Endothelial cell of umbilical vein (primary cell): Measurements from ENCODE around the gene PARD3B. TPM values are rescaled to one million over a fixed set of nuclear protein-coding genes. Genes with fewer than 3 reads are reported as not detected.

ENCODE experiments used
- BruUV-seq: library from RNA; stranded (reverse); fragments of 400-500 nt; replicated peaks from 2 replicates; lab custom pipeline; 2021; lab: Mats Ljungman, UMichigan
- CTCF ChIA-PET: fragments of 300-600, 350-600 bp; sonication (Branson Sonifier 250); formaldehyde crosslinking; loops from one replicate; lab custom pipeline; 2021; ENCODE audit warnings: antibody characterized with exemption, inconsistent platforms; lab: Charles Lee
- POLR2A ChIA-PET: fragments of 300-600, 350-600 bp; sonication (Branson Sonifier 250); formaldehyde crosslinking; loops from one replicate; lab custom pipeline; 2021; ENCODE audit warnings: antibody characterized with exemption, inconsistent platforms; lab: Charles Lee
- DNase-seq: peaks from one replicate; pipeline ENCODE4 v3.0.0-alpha.2; 2011; ENCODE audit warnings: low read depth, low spot score
- FAIRE-seq: peaks from 2 replicates; lab custom pipeline; 2011; peaks lifted over from hg19 to GRCh38; lab: Jason Lieb, UNC
- H2AFZ ChIP-seq: 2 replicates; pipeline ENCODE4 v1.6.0; 2012; ENCODE audit warnings: low read depth, low read length, control low read depth, inconsistent platforms
- H3K27ac ChIP-seq: 2 replicates; pipeline ENCODE4 v1.5.1; 2011; ENCODE audit warnings: low read depth, mild to moderate bottlenecking, control low read depth, low read length, moderate library complexity; ENCODE audit not compliant: insufficient read depth
- H3K27me3 ChIP-seq, 2 experiments: 2 replicates each; pipeline versions ENCODE4 v1.6.0 to v1.6.1; 2011; ENCODE audit warnings: low read length in 2 of 2, mixed read lengths in 1 of 2; ENCODE audit not compliant: control insufficient read depth in 2 of 2, insufficient read depth in 2 of 2
- H3K36me3 ChIP-seq, 2 experiments: 2 replicates in 1 of 2; 3 replicates in 1 of 2; pipeline ENCODE4 v1.5.1; 2011; ENCODE audit warnings: low read length in 2 of 2, mild to moderate bottlenecking in 1 of 2, moderate library complexity in 1 of 2; ENCODE audit not compliant: control insufficient read depth in 2 of 2, insufficient read depth in 2 of 2; ENCODE audit errors: extremely low read depth in 1 of 2
- H3K4me1 ChIP-seq: 3 replicates; pipeline ENCODE4 v1.5.1; 2011; ENCODE audit warnings: mild to moderate bottlenecking, low read length; ENCODE audit not compliant: control insufficient read depth, insufficient read depth; ENCODE audit errors: extremely low read depth
- H3K4me2 ChIP-seq: 2 replicates; pipeline ENCODE4 v1.6.1; 2011; ENCODE audit warnings: low read length, control low read depth, mixed read lengths; ENCODE audit not compliant: insufficient read depth
- H3K4me3 ChIP-seq, 3 experiments: fragments of 200-600 bp in 1 of 3; sonication (generic), shearing (Covaris generic) in 1 of 3; replicated peaks in 1 of 3; 2 replicates each; pipeline ENCODE4 v1.5.1; 2011 to 2016; ENCODE audit warnings: control low read depth in 3 of 3, low read length in 3 of 3, mild to moderate bottlenecking in 2 of 3, inconsistent platforms in 1 of 3, low read depth in 1 of 3, moderate library complexity in 1 of 3; ENCODE audit not compliant: insufficient read depth in 1 of 3
- H3K79me2 ChIP-seq: 2 replicates; pipeline ENCODE4 v1.6.0; 2012; ENCODE audit warnings: low read length, inconsistent platforms; ENCODE audit not compliant: control insufficient read depth, insufficient read depth
- H3K9ac ChIP-seq: replicated peaks from 2 replicates; pipeline ENCODE3; 2011; ENCODE audit warnings: low read length, control low read depth; ENCODE audit not compliant: insufficient read depth; ENCODE audit errors: extremely low read depth
- H3K9me1 ChIP-seq: replicated peaks from 3 replicates; pipeline ENCODE4 v1.6.0; 2011; ENCODE audit warnings: mild to moderate bottlenecking, low read length; ENCODE audit not compliant: control insufficient read depth, insufficient read depth; ENCODE audit errors: extremely low read depth
- H3K9me3 ChIP-seq: replicated peaks from 2 replicates; pipeline ENCODE4 v1.5.1; 2012; ENCODE audit warnings: low read length, inconsistent platforms; ENCODE audit not compliant: control insufficient read depth, insufficient read depth
- H4K20me1 ChIP-seq: replicated peaks from 2 replicates; pipeline ENCODE3; 2011; ENCODE audit warnings: mild to moderate bottlenecking, low read length; ENCODE audit not compliant: control insufficient read depth, insufficient read depth; ENCODE audit errors: extremely low read depth
- EZH2 ChIP-seq: IDR thresholded peaks from 2 replicates; pipeline ENCODE4 v1.6.1; 2012; ENCODE audit warnings: borderline replicate concordance, low read depth, mild to moderate bottlenecking, moderate library complexity, low read length, inconsistent platforms; ENCODE audit not compliant: severe bottlenecking
- FOS ChIP-seq: IDR thresholded peaks from 2 replicates; pipeline ENCODE4 v1.6.1; 2011; ENCODE audit warnings: mild to moderate bottlenecking, low read length, moderate library complexity, borderline replicate concordance; ENCODE audit not compliant: insufficient read depth
- GATA2 ChIP-seq: IDR thresholded peaks from 2 replicates; pipeline ENCODE4 v1.7.0; 2011; ENCODE audit warnings: low read depth, mild to moderate bottlenecking, moderate library complexity, mixed read lengths, low read length; ENCODE audit not compliant: insufficient read length, insufficient read depth
- JUN ChIP-seq: IDR thresholded peaks from 2 replicates; pipeline ENCODE4 v1.6.1; 2011; ENCODE audit warnings: borderline replicate concordance, low read depth; ENCODE audit not compliant: insufficient read length, insufficient read depth
- MYC ChIP-seq: IDR thresholded peaks from one replicate; pipeline ENCODE4 v1.6.1; 2011; ENCODE audit warnings: mild to moderate bottlenecking, low read depth, low read length
- POLR2A ChIP-seq: IDR thresholded peaks from 2 replicates; pipeline ENCODE4 v1.6.1; 2012; ENCODE audit warnings: low read depth, mild to moderate bottlenecking, control low read depth, low read length
- POLR2AphosphoS5 ChIP-seq: IDR thresholded peaks from 2 replicates; pipeline ENCODE4 v1.6.1; 2012; ENCODE audit warnings: low read depth, mild to moderate bottlenecking, control low read depth, low read length, moderate library complexity; ENCODE audit not compliant: insufficient read depth
- dilution Hi-C: fragments of 300-500 bp; cut with MboI; formaldehyde crosslinking; loops from one replicate; pipeline ENCODE4 v1.15.0; 2019; ENCODE audit warnings: low sequenced_read_pairs; ENCODE audit not compliant: extremely low pct_ligation_motif_present
- intact Hi-C: fragments of 100-400 bp; cut with micrococcal nuclease; formaldehyde crosslinking; loops from one replicate; pipeline ENCODE4 v1.10.0; 2022
- polyA plus RNA-seq, 4 experiments: library from polyadenylated mRNA; depleted of rRNA in 3 of 4; stranded (reverse) in 3 of 4; unstranded in 1 of 4; fragments of >200 nt; gene quantifications; 2 replicates each; pipeline versions ENCODE4 v1.2.1 to v1.2.3, GENCODE V29; 2011 to 2012; ENCODE audit warnings: missing spikeins in 1 of 4
- total RNA-seq: library from RNA; stranded (reverse); gene quantifications from 2 replicates; pipeline ENCODE4 v1.2.3, GENCODE V29; 2021
- TF ChIP-seq, protein P1 (sequence below), 2 donors: IDR thresholded peaks; 1 replicate in 1 of 2; 2 replicates in 1 of 2; pipeline ENCODE4 v1.5.1; 2011; ENCODE audit warnings: low read length in 2 of 2, mild to moderate bottlenecking in 2 of 2, moderate library complexity in 2 of 2, control low read depth in 1 of 2, inconsistent platforms in 1 of 2, low read depth in 1 of 2; ENCODE audit not compliant: insufficient read depth in 1 of 2; ENCODE audit errors: extremely low read depth in 1 of 2
- TF ChIP-seq, protein P2 (sequence below): IDR thresholded peaks from 2 replicates; pipeline ENCODE4 v1.6.1; 2011; ENCODE audit not compliant: insufficient read depth, insufficient read length

Gene PARD3B
- total and polyA plus RNA-seq, 2 donors (not counting 3 experiments of a cell fraction or from before 2014, with no cell fraction given) = 2.2 to 30.9 TPM

DNA sequence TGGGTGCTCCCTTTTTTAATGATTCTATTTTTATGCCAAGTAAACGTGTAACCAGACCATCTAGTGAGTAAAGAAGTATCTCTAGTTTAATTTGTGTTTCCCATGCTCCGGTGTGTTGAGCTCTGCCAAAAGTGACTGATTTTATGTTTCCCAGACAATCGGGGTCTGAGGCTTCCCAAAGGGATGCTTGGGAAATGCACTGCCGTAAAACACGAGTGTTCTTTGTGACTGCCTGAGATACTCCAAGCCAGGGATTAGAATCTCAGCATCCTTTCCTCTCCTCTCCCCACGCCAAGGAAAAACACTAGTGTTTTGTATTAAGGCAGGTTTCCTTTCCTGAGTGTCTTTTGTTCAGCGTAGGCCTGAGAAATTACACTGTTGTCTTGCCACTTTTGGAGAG lies 956.6 kb downstream of the PARD3B start:
- H3K27me3 ChIP-seq = no peaks in the 10 kb centered on the region
- H3K4me3 ChIP-seq = no peak overlapping the region
- no peak for FAIRE-seq
- no peaks in the 10 kb centered on the region for H4K20me1 ChIP-seq
- H3K9me3 ChIP-seq = no peaks in the 10 kb centered on the region
- no peaks in the 10 kb centered on the region for H3K9me1 ChIP-seq
- intact Hi-C loops = no loop called here
- BruUV-seq = no TSS peak
- DNase-seq = no peak
- no peak overlapping the region for H3K27ac ChIP-seq
- H3K4me2 ChIP-seq = no peak overlapping the region
- TF ChIP-seq MYC = no peak
- no peak overlapping the region for H2AFZ ChIP-seq
- ChIA-PET CTCF (no interaction called here), POLR2A (no interaction called here)
- no peaks in the 10 kb centered on the region for H3K36me3 ChIP-seq
- dilution Hi-C loops = no loop called here
- no peaks in the 10 kb centered on the region for H3K79me2 ChIP-seq
- no peak overlapping the region for H3K9ac ChIP-seq
- no peaks in the 10 kb centered on the region for H3K4me1 ChIP-seq

DNA sequence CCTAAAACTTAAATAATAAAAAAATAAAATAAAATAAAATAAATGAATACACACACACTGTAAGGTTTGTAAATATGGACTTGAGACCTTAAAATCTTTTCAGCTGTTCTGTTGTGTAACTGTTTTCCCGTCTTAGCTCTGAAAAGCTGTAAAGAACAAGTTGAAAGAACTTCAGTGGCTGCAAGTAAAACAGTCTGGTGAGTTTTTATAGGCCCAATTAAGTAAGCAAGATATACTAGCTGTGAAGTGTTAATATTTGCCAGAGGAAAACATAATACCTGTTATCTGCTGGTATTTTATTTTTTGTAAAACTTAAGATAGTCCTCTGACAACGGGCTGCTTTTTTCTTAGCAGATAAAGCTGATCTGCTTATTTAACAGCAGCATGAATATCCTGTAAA lies 960.1 kb downstream of the PARD3B start:
- dilution Hi-C loops = no loop called here
- FAIRE-seq (no peak), DNase-seq (no peak)
- intact Hi-C loops = no loop called here
- no peak overlapping the region for H3K4me2 ChIP-seq
- TF ChIP-seq POLR2A = no peak
- TF ChIP-seq EZH2 = no peak
- TF ChIP-seq JUN = no peak
- TF ChIP-seq POLR2AphosphoS5 = no peak
- no peak for TF ChIP-seq GATA2
- TF ChIP-seq, protein P1, sequence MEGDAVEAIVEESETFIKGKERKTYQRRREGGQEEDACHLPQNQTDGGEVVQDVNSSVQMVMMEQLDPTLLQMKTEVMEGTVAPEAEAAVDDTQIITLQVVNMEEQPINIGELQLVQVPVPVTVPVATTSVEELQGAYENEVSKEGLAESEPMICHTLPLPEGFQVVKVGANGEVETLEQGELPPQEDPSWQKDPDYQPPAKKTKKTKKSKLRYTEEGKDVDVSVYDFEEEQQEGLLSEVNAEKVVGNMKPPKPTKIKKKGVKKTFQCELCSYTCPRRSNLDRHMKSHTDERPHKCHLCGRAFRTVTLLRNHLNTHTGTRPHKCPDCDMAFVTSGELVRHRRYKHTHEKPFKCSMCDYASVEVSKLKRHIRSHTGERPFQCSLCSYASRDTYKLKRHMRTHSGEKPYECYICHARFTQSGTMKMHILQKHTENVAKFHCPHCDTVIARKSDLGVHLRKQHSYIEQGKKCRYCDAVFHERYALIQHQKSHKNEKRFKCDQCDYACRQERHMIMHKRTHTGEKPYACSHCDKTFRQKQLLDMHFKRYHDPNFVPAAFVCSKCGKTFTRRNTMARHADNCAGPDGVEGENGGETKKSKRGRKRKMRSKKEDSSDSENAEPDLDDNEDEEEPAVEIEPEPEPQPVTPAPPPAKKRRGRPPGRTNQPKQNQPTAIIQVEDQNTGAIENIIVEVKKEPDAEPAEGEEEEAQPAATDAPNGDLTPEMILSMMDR (IDR thresholded peaks at IDR 0.05; ENCODE audit: extremely low read depth in 1 of 2, insufficient read depth in 1 of 2, low read depth in 1 of 2, low read length in 2 of 2) = no peak
- no peak for TF ChIP-seq MYC
- TF ChIP-seq, protein P2, sequence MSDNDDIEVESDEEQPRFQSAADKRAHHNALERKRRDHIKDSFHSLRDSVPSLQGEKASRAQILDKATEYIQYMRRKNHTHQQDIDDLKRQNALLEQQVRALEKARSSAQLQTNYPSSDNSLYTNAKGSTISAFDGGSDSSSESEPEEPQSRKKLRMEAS = no peak
- TF ChIP-seq FOS = no peak
- H3K9me3 ChIP-seq = no peaks in the 10 kb centered on the region
- POLR2A ChIA-PET = interaction anchor here (0.6 to 0.7 kb wide), 2 partner anchors 98 to 335 kb away, joined by 3 read pairs; no protein-coding TSS in a partner anchor
- no peaks in the 10 kb centered on the region for H3K27me3 ChIP-seq
- no peak overlapping the region for H2AFZ ChIP-seq
- no peaks in the 10 kb centered on the region for H4K20me1 ChIP-seq
- no peak overlapping the region for H3K9ac ChIP-seq
- H3K4me1 ChIP-seq = no peaks in the 10 kb centered on the region
- no peaks in the 10 kb centered on the region for H3K36me3 ChIP-seq
- H3K79me2 ChIP-seq = no peaks in the 10 kb centered on the region
- H3K4me3 ChIP-seq = no peak overlapping the region
- H3K27ac ChIP-seq = no peak overlapping the region
- CTCF ChIA-PET = no interaction called here
- no TSS peak for BruUV-seq
- H3K9me1 ChIP-seq = no peaks in the 10 kb centered on the region
